Measurements from ENCODE around the gene CPEB1.

CPEB1 gene

DNA sequence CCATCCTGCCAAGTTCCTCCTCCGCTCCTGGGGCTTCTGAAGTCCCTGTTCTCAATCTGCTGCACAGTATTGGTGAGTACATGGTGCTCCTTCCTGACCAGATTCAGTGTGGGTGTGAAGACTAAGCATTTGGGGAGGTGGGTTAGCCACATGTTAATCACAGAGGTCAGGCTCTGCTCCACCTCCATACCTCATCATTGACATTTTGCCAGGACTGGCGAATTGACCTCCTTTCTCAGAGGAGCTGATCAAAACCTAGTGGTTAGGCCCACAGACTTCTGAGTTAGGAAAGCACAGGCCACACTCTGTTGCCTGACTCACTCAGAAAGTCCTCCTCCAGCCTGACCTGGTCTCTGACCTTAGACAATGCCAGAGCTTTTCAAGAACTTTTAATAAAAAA is 98.5 kb downstream of the CPEB1 start:
- Histone ChIP-seq H3K27ac (ENCODE audit: low read depth, low read length) (no peak overlapping the region), H2AFZ (ENCODE audit: low read length, unreplicated experiment) (no peak overlapping the region), H3K27me3 (ENCODE audit: insufficient read depth, low read length) (no peaks in the 10 kb centered on the region), H3K4me1 (ENCODE audit: control insufficient read depth, insufficient read depth, low read length, unreplicated experiment) (peaks cover under 1% of the 10 kb centered on the region), H3K4me3 (ENCODE audit: low read depth, low read length) (no peak overlapping the region), H3K36me3 (ENCODE audit: insufficient read depth, low read length) (no peaks in the 10 kb centered on the region), H3K79me2 (ENCODE audit: control insufficient read depth, insufficient read depth, low read length, unreplicated experiment) (no peaks in the 10 kb centered on the region)

DNA sequence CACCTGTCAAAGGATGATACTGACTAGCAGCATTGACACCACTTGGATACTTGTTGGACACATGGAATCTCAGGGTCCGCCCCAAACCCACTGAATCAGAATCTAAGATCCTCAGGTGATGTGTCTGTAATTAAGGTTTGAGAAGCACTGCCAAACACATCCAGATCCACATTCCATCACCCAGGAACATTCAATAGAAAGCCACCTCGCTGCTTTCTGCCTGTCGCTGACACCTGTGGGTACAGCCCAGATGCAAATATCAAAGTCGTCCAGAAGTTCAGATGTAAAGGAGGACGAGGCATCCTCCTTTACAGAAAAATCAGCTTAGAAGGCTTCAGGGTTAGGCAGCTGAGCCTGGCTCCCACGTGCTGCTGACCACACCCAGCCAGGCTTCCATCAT is 101.7 kb downstream of the CPEB1 start:
- Histone ChIP-seq H3K4me1 (ENCODE audit: control insufficient read depth, insufficient read depth, low read length, unreplicated experiment) (no peaks in the 10 kb centered on the region), H3K36me3 (ENCODE audit: insufficient read depth, low read length) (no peaks in the 10 kb centered on the region), H3K27me3 (ENCODE audit: insufficient read depth, low read length) (no peaks in the 10 kb centered on the region), H2AFZ (ENCODE audit: low read length, unreplicated experiment) (no peak overlapping the region), H3K4me3 (ENCODE audit: low read depth, low read length) (no peak overlapping the region), H3K79me2 (ENCODE audit: control insufficient read depth, insufficient read depth, low read length, unreplicated experiment) (no peaks in the 10 kb centered on the region), H3K27ac (ENCODE audit: low read depth, low read length) (no peak overlapping the region)

DNA sequence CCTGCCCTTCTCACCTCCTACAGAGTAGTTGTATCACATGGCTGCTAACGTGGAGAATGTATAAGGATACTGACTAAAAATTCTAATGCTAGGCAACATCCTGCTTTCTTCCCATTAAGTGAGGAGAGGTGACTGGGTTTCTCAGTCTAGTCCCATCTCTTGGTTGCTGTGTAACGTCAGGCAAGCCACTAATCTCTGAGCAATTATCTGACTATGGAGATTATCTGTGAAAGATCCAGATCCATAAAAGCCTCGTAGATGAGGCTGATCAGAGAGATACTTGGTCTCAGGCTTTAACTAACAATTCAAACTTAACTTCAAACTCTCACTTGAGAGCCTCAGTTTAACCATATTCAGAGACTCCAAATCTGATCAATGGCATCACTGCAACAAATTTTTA is 102.2 kb downstream of the CPEB1 start:
- no peaks in the 10 kb centered on the region for H3K36me3 ChIP-seq (ENCODE audit: insufficient read depth, low read length)
- H3K4me1 ChIP-seq (ENCODE audit: control insufficient read depth, insufficient read depth, low read length, unreplicated experiment): no peaks in the 10 kb centered on the region
- peaks cover 3% of the 10 kb centered on the region for H3K79me2 ChIP-seq (ENCODE audit: control insufficient read depth, insufficient read depth, low read length, unreplicated experiment)
- H3K27ac ChIP-seq (ENCODE audit: low read depth, low read length): no peak overlapping the region
- no peaks in the 10 kb centered on the region for H3K27me3 ChIP-seq (ENCODE audit: insufficient read depth, low read length)
- H2AFZ ChIP-seq (ENCODE audit: low read length, unreplicated experiment): no peak overlapping the region
- H3K4me3 ChIP-seq (ENCODE audit: low read depth, low read length): no peak overlapping the region

DNA sequence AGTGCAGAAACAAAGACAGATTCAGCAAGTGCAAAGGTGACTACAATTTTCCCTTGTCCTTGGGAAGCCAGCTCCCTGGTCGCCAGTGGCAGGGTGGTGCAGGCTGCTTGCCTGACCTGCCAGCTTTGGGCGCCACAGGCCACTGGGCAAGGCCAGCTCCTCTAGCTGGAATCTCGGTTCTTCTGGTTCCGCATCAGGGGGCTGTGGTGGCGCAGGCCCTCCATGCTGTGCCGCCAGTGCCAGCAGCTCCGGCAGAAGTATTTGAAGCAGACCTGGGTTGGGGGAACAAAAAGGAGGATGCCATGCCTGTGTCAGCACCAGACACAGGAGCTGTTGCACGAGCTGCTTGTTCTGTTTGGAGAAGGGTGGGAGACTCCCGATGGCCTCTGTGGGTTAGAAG is 102.7 kb downstream of the CPEB1 start:
- no peaks in the 10 kb centered on the region for H3K27me3 ChIP-seq (ENCODE audit: insufficient read depth, low read length)
- H2AFZ ChIP-seq (ENCODE audit: low read length, unreplicated experiment): no peak overlapping the region
- H3K4me1 ChIP-seq (ENCODE audit: control insufficient read depth, insufficient read depth, low read length, unreplicated experiment): no peaks in the 10 kb centered on the region
- peaks cover 9% of the 10 kb centered on the region for H3K79me2 ChIP-seq (ENCODE audit: control insufficient read depth, insufficient read depth, low read length, unreplicated experiment)
- no peak overlapping the region for H3K4me3 ChIP-seq (ENCODE audit: low read depth, low read length)
- H3K36me3 ChIP-seq (ENCODE audit: insufficient read depth, low read length): peaks cover under 1% of the 10 kb centered on the region; the same call in 1 of the 2 replicates
- H3K27ac ChIP-seq (ENCODE audit: low read depth, low read length): no peak overlapping the region

DNA sequence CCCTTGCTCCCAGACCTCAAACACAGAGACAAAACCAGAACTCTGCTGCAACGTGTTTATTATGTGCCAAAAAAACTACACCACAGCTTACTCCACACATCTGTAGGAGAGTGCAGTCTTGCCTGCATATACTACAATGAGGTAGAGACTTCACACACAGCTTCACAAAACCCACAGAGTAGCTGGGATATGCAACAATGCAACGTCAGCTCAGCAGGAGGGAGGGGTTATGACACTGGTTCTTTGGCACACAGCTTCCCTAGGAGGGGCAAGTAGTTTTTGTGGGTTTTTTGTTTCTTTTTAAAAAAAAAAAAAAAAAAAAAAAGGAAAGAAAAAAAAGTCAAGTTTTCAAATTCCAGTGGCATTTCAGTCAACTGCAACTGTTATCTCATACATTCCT is 104.0 kb downstream of the CPEB1 start:
- Histone ChIP-seq H3K36me3 (ENCODE audit: insufficient read depth, low read length) (peaks cover 14% of the 10 kb centered on the region), H3K27me3 (ENCODE audit: insufficient read depth, low read length) (no peaks in the 10 kb centered on the region), H3K4me1 (ENCODE audit: control insufficient read depth, insufficient read depth, low read length, unreplicated experiment) (peaks cover 7% of the 10 kb centered on the region), H3K4me3 (ENCODE audit: low read depth, low read length) (no peak overlapping the region), H2AFZ (ENCODE audit: low read length, unreplicated experiment) (no peak overlapping the region), H3K27ac (ENCODE audit: low read depth, low read length) (no peak overlapping the region), H3K79me2 (ENCODE audit: control insufficient read depth, insufficient read depth, low read length, unreplicated experiment) (peaks cover 21% of the 10 kb centered on the region)

DNA sequence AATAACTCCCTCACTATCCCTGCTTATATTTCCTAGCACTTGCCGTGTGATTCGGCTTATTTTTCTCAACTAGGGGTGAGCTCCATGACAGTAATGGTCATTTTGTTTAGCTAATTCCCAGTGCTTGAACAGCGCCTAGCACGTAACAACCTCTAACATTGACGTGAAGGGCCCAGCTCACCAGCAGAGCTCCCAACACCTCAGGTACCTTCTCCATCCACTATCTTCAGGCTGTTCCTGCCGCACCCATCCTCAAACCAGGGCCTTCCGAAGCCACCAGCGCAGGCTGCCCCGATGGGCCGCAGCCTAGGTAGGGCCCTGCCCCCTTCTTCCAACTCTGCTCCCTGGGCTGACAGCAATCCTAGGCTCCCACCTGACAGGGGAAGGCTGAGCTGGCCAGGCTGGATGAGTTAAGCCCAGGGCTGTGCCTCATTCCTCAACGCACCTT is 106.2 kb downstream of the CPEB1 start:
- Histone ChIP-seq H2AFZ (ENCODE audit: low read length, unreplicated experiment) (peak overlapping the region; percentile 44), H3K4me1 (ENCODE audit: control insufficient read depth, insufficient read depth, low read length, unreplicated experiment) (peaks cover 19% of the 10 kb centered on the region), H3K27ac (ENCODE audit: low read depth, low read length) (peak overlapping the region; percentile 52), H3K79me2 (ENCODE audit: control insufficient read depth, insufficient read depth, low read length, unreplicated experiment) (peaks cover 42% of the 10 kb centered on the region), H3K36me3 (ENCODE audit: insufficient read depth, low read length) (peaks cover 35% of the 10 kb centered on the region), H3K27me3 (ENCODE audit: insufficient read depth, low read length) (no peaks in the 10 kb centered on the region), H3K4me3 (ENCODE audit: low read depth, low read length) (peak overlapping the region; percentile 90)

DNA sequence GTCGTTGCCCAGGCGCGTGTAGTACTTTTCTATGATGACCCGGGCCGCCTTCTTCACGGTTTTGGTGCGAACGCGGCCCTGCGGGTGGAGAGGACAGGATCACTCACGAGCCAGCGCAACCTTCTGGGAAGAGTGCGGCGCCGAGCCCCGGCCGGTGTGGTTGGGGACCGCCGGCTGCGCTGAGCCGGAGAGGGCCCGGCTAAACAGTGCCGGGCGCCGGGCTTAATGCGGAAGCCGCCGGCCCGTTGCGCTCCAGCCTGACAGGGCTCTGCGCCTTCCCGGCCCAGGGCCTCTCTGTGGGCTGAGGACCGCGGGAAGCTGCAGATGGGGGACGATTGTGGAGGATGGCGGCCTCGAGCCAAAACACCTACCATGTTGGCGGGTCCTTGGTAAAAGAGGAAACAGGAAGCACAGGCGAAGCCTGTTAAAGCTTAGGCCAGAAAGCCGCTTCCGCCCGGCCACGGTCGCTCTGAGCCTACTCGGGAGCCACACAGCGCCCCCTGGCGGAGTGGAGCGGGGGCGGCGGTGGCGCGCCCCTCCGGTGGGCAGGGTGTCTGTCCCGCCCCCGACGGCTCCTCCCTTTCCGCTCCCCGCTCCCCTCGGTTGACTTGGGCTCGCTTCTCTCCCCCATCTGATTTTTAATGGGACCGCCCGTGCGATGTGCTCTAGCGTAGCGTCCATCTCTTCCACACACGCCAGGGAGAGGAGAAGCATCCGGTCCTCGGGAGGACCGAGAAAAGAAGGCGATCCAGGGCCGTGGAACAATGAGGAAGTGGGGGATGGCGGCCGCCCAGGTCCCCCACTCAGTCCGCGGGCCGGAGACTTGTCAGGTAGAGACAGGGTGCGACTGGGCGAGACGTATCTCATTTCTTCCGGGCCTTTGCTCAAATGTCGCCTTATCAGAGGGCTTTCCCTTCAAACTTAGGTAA is 106.8 kb downstream of the CPEB1 start, which contains the start of gene RPS17:
TSS of gene RPS17 (minus strand) at position 403 of the 929 bp plus-strand sequence. CDS start at position 374, 29 bp downstream.
- Histone ChIP-seq H3K36me3 (ENCODE audit: insufficient read depth, low read length) (peaks cover 39% of the 10 kb centered on the region), H3K79me2 (ENCODE audit: control insufficient read depth, insufficient read depth, low read length, unreplicated experiment) (peaks cover 42% of the 10 kb centered on the region), H3K4me1 (ENCODE audit: control insufficient read depth, insufficient read depth, low read length, unreplicated experiment) (peaks cover 19% of the 10 kb centered on the region), H2AFZ (ENCODE audit: low read length, unreplicated experiment) (peak within 1 kb of the TSS; percentile 44), H3K27me3 (ENCODE audit: insufficient read depth, low read length) (no peaks in the 10 kb centered on the region), H3K4me3 (ENCODE audit: low read depth, low read length) (peak within 1 kb of the TSS; percentile 90), H3K27ac (ENCODE audit: low read depth, low read length) (peak within 1 kb of the TSS; percentile 59)

DNA sequence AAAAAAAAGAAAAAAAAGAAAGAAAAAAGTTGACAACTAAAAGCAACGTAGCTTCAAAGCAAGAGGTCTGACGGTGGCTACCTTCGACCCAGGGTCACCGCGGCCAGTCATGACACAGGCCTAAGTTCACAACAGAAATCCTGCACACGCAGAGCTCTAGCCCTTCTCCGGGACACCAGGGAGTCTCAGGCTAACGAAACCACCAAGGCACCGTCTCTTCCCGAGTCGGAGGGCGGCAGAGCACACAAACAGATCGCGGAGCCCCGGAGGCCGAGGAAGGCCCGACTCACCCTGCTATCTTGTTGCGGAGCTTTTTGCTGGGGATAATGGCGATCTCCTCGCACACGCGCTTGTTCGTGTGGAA is 107.5 kb downstream of the CPEB1 start:
- peaks cover 42% of the 10 kb centered on the region for H3K79me2 ChIP-seq (ENCODE audit: control insufficient read depth, insufficient read depth, low read length, unreplicated experiment)
- H3K4me3 ChIP-seq (ENCODE audit: low read depth, low read length): peak overlapping the region; percentile 90
- H3K4me1 ChIP-seq (ENCODE audit: control insufficient read depth, insufficient read depth, low read length, unreplicated experiment): peaks cover 19% of the 10 kb centered on the region
- H2AFZ ChIP-seq (ENCODE audit: low read length, unreplicated experiment): no peak overlapping the region
- peak overlapping the region; percentile 59 for H3K27ac ChIP-seq (ENCODE audit: low read depth, low read length)
- no peaks in the 10 kb centered on the region for H3K27me3 ChIP-seq (ENCODE audit: insufficient read depth, low read length)
- peaks cover 39% of the 10 kb centered on the region for H3K36me3 ChIP-seq (ENCODE audit: insufficient read depth, low read length)

DNA sequence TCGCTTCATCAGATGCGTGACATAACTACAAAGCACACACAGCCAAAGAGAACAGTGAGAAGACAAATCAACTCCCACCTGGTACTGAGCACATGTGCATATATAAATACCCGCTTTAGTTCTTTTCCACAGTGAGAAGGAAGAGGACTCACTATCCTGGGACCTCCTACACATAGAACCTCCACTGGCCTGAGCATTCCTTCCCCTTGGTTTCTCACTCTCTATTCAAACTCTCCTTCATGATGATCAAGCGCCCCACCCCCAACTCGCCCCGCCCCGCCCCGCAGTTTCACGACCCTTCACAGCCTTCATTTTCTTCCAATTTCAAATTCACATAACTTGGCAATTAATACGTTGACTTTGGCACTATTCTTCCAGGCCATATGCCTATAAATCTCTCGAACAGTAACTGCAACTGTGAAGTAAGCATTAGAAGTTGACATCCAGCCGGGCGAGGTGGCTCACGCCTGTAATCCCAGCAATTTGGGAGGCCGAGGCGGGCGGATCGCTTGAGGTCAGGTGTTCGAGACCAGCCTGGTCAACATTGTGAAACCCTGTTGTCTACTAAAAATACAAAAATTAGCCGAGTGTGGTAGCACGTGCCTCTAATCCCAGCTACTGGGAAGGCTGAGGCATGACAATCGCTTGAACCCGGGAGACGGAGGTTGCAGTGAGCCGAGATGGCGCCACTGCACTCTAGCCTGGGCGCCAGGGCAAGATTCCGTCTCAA is 108.0 kb downstream of the CPEB1 start:
- H3K79me2 ChIP-seq (ENCODE audit: control insufficient read depth, insufficient read depth, low read length, unreplicated experiment): peaks cover 42% of the 10 kb centered on the region
- peaks cover 19% of the 10 kb centered on the region for H3K4me1 ChIP-seq (ENCODE audit: control insufficient read depth, insufficient read depth, low read length, unreplicated experiment)
- H3K27ac ChIP-seq (ENCODE audit: low read depth, low read length): peak overlapping the region; percentile 59; the same call in 1 of the 2 replicates
- no peak overlapping the region for H2AFZ ChIP-seq (ENCODE audit: low read length, unreplicated experiment)
- H3K4me3 ChIP-seq (ENCODE audit: low read depth, low read length): peak overlapping the region; percentile 90
- H3K27me3 ChIP-seq (ENCODE audit: insufficient read depth, low read length): no peaks in the 10 kb centered on the region
- peaks cover 39% of the 10 kb centered on the region for H3K36me3 ChIP-seq (ENCODE audit: insufficient read depth, low read length)

DNA sequence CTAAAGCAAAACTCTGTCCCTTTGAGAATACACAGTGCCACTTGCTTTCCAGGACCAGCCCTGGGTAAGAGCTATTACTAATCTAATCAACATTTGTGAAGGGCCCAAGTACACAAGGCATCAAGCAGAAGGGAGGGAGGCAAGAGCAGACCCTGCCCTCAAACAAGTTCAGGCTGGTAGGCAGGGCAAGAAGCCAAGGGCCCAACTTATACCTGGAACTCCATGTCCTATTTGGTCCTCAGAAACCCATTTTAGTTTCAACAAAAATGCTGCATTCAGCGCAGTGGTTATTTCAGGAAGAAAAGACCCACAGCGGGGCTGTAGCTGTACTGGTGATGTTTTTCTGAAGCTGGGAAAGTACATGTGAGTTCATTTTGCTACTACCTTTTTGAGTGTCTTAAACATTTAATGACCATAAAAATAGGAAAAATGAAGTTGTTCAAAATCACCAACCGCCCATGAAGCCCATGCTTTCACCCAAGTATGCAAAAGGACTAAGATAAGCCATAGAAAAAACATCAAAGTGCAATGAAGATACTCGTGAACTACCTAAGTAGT is 109.7 kb downstream of the CPEB1 start:
- Histone ChIP-seq H3K27me3 (ENCODE audit: insufficient read depth, low read length) (no peaks in the 10 kb centered on the region), H3K4me1 (ENCODE audit: control insufficient read depth, insufficient read depth, low read length, unreplicated experiment) (peaks cover 19% of the 10 kb centered on the region), H3K36me3 (ENCODE audit: insufficient read depth, low read length) (peaks cover 39% of the 10 kb centered on the region), H3K79me2 (ENCODE audit: control insufficient read depth, insufficient read depth, low read length, unreplicated experiment) (peaks cover 42% of the 10 kb centered on the region), H3K4me3 (ENCODE audit: low read depth, low read length) (peak overlapping the region; percentile 90), H2AFZ (ENCODE audit: low read length, unreplicated experiment) (no peak overlapping the region), H3K27ac (ENCODE audit: low read depth, low read length) (0 out of 2 replicates have a peak overlapping the region, but pooled peaks have one; percentile 13)

Data from ACC112 (cell line).